HG03139 (cell line): Measurements from ENCODE around the gene SDK1.
"Not testable (repeated sequence)": the region's sequence is repeated elsewhere in the genome, so short reads cannot be mapped to it uniquely, and the experiment has no call there.

ENCODE experiments used
- ATAC-seq: cut with Tn5 transposase; IDR thresholded peaks from one replicate; pipeline ENCODE4 v1.9.1; 2021; ENCODE audit not compliant: unreplicated experiment

The SDK1 gene

GRCh38 chr7:3575753-3576531 is 274.9 kb downstream of the SDK1 start:
- no peak for ATAC-seq

- ATAC-seq = no peak
These were observed 277.3 kb downstream of the SDK1 start for GRCh38 chr7:3578399-3578798.

- ATAC-seq = no peak
These were observed 278.7 kb downstream of the SDK1 start for GRCh38 chr7:3579638-3580219.

GRCh38 chr7:3582145-3582544 is 281.1 kb downstream of the SDK1 start:
- not testable (repeated sequence) for ATAC-seq

- ATAC-seq = no peak
These were observed 284.8 kb downstream of the SDK1 start for GRCh38 chr7:3585826-3586225.

- ATAC-seq = no peak
These were observed 287.3 kb downstream of the SDK1 start for GRCh38 chr7:3588341-3588740.

GRCh38 chr7:3589752-3590151 is 288.7 kb downstream of the SDK1 start:
- ATAC-seq = no peak

GRCh38 chr7:3591219-3591618 is 290.2 kb downstream of the SDK1 start:
- no peak for ATAC-seq

GRCh38 chr7:3591944-3592343 is 290.9 kb downstream of the SDK1 start:
- ATAC-seq = no peak

- no peak for ATAC-seq
These were observed 291.5 kb downstream of the SDK1 start for GRCh38 chr7:3592401-3593134.

GRCh38 chr7:3594901-3595300 is 293.8 kb downstream of the SDK1 start:
- no peak for ATAC-seq

- ATAC-seq = no peak
These were observed 297.8 kb downstream of the SDK1 start for GRCh38 chr7:3598854-3599253.

- no peak for ATAC-seq
These were observed 304.2 kb downstream of the SDK1 start for GRCh38 chr7:3605222-3605621.

GRCh38 chr7:3606436-3606835 is 305.4 kb downstream of the SDK1 start:
- no peak for ATAC-seq

- no peak for ATAC-seq
These were observed 306.8 kb downstream of the SDK1 start for GRCh38 chr7:3607847-3608246.

- no peak for ATAC-seq
These were observed 315.3 kb downstream of the SDK1 start for GRCh38 chr7:3616306-3616705.

- no peak for ATAC-seq
These were observed 329.0 kb downstream of the SDK1 start for GRCh38 chr7:3630081-3630480.

- ATAC-seq = no peak
These were observed 333.3 kb downstream of the SDK1 start for GRCh38 chr7:3634396-3634795.

- no peak for ATAC-seq
These were observed 335.2 kb downstream of the SDK1 start for GRCh38 chr7:3636131-3636860.

GRCh38 chr7:3639253-3639652 is 338.2 kb downstream of the SDK1 start:
- ATAC-seq = no peak

GRCh38 chr7:3641582-3641981 is 340.5 kb downstream of the SDK1 start:
- ATAC-seq = no peak
